HG03159 (cell line): ENCODE data around the gene WNT2B.
"Not testable (repeated sequence)": the region's sequence is repeated elsewhere in the genome, so short reads cannot be mapped to it uniquely, and the experiment has no call there.

Experiments used
- ATAC-seq: cut with Tn5 transposase; IDR thresholded peaks from one replicate; pipeline ENCODE4 v1.9.1; 2021; ENCODE audit warnings: mild to moderate bottlenecking, moderate library complexity; ENCODE audit not compliant: unreplicated experiment

WNT2B gene

DNA sequence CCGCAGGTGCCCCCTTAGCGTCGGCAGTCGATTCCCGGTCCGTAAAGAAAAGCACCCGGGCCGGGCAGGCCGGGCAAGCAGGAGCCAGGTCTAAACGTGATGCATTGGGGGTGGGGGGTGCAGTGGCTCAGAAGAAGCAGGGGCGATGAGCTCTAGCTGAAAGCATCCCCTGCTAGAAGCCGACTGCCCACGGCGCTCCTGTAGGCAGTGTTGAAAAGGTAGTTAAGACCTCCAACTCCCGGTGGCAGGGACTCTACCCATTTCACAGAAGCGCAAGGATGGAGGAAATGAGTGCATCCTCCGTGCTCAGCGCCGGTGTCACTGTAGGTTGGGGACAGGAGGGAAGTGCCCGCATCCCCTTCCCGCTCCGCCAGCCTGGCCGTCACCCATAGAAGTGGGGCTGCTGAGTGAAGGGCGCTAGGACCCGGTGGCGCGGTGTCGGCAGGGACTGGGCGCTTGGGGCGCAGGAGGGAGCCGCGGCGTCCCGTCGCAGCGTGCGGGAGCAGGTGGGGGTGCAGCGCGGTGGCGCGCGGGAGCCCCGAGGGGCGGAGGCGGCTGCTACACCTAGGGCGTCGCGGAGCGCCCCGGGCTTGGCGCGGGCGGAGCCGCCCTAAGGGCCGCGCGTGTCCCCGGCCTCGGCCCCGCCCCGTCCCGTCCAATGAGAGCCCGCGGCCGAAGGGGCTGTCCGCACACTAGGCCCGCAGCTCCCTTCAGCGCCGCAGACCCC lies at the start of gene WNT2B:
Gene WNT2B (plus strand): TSS at position 688 of the 727 bp plus-strand sequence. CDS start 298 bp downstream, outside the sequence.
- no peak for ATAC-seq

DNA sequence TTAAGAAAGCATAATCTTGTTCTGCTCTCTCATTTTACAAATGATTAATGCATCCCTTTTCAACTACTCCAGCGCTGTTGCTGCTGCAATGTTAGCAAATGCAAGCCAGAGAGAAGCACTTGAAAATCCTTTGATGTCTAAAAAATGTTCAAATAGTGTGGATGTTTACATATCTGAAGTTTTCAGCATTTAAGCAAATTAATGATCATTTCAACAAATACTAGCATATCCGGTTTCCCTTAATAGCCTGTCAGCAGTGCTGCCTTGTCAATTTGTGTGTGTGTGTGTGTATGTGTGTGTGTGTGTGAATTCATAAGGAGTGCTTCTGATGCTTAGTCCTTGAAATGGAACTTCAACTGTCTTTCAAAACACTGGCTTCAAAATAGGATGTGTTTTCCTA lies 48.1 kb upstream of the WNT2B start:
- ATAC-seq: no peak

DNA sequence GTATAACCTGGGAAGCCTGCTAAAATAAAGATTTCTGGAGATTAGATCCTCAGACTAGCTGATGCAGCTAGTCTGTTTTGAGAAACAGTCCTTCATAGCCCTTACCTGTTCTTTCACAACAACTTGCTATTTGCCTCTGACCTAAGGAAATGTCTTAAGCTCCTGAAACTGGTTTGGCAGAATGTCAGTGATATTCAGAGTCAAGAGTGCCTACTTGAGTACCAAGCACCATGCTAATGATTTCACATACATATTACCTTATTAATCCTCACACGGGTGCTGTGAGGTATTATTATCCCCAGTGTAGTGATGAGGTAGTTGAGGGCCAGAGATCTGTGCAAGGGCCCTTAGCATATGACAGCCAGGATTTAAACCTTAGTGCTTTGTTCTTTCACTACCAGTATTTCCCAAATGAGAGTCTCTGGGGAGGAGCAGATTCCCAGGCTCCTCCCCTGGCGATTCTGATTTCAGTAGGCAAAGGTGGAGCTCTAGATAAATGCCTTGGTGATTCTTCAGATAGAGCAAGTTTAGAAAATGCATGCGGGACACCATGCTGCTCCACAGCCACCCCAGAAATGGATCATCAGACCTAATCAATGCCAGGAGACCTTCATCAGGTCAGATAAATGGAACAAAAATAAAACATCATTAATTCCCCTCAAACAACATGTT lies 47.4 kb upstream of the WNT2B start:
- no peak for ATAC-seq

DNA sequence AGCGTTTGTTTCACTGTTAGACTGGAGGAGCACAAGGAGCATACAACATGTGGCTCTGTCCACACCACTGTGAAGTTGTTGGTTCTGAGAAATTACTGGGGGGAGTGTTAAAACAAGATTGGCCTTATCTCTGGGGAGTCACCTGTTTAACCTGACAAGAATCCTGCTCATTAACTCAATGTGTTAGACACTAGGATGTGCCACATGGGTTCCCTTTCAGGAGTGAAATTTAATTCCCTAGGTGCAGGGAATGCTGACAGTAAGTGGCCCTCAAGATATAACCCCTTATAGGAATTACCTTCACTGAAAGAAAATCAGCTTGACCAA lies 45.8 kb upstream of the WNT2B start:
- ATAC-seq: no peak

DNA sequence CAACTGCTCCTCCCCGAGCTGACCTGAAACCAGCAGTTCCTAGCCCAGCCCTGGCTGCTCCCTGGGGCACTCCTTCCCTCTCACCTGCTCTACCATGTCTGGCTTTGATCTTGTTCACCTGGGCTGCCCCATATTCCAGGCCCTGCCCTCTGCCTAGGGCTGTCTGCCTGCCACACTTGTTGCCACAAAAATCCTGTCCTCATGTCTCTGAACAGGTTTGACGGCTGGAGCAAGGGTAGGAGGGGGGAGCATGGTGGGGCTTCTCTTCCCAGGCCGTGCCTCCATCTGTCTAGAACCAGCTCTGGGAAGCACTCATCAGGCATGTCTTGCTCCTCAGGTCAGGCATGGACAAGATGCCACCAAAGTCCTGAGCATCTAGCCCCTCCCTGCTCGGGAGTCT lies 44.3 kb upstream of the WNT2B start:
- no peak for ATAC-seq

DNA sequence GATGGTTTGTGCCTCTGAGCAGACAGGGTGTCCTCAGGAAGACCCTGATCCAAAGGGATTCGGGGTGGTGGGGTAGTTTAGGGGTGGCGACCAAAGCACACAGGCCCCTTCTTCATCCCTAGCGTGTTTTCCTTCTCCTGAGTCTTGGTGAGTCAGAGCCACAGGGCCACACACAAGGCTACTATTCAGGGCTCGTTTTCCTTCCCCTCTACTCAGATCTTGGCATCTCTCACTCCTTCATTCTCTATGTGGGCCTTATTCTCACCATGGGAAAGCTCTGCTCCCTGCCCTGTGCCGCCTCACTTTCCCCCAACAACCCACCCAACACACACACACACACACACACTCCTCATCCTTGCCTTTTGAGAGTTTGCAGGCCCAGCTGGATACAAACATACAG lies 43.6 kb upstream of the WNT2B start:
- ATAC-seq: no peak

DNA sequence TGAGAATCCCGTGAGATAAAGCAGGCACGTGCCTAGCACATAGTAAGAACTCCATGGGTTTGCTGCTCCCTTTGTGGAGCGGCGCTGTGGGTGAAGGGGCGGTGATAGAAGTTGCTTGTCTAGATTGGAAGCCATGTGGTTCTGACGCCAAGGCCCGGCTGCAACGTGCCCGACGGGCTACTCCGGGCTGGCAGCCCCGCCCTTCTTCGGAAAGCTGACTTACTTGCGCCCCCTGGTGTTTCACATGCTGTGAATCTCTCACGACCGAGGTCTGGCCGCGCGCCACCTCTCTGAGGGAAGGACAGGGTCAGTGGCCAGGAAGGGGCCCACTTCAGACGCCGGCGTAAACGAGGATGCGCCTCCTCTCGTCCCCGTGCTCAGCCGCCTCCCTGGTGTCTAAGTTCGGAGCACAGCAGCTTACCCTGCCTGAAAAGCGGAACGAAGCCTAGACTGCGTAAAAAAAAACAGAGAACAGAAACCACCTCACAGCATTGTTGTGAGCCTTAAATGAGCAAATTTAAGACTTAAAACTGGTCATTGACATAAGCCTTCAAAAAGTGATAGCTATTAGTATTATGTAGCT lies 42.6 kb upstream of the WNT2B start:
- ATAC-seq: peak; percentile 93

DNA sequence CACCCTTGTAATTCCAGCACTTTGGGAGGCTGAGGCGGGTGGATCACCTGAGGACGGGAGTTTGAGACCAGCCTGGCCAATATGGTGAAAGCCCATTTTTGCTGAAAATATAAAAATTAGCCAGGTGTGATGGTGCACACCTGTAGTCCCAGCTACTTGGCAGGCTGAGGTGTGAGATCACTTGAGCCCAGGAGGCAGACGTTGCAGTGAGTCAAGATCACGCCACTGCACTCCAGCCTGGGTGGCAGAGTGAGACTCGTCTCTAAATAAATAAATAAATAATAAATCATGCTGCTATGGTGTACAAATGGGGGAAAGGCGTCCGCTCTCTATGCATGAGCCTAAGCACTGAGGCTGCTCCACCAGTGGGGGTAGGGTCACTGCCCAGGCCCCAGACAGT lies 38.4 kb upstream of the WNT2B start:
- ATAC-seq: not testable (repeated sequence)

DNA sequence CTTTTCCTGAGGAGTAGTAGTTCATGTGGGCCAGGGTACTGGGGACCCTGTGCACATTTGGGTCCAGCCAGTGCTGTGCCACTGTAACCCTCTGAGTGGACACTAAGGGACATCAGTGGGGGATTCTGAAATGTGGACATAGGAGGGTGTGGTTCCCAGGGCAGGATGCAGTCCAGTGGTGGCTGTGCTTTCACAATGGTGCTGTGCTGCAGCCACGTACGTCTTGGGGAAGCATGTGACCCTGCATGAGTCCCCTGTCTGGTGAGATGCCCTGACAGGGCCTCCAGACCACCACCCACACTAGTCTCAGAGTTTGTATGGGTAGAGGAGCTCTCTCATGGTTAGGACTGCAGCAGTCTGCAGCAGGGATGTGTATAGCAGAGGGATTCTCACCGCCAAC lies 37.8 kb upstream of the WNT2B start:
- ATAC-seq: no peak

DNA sequence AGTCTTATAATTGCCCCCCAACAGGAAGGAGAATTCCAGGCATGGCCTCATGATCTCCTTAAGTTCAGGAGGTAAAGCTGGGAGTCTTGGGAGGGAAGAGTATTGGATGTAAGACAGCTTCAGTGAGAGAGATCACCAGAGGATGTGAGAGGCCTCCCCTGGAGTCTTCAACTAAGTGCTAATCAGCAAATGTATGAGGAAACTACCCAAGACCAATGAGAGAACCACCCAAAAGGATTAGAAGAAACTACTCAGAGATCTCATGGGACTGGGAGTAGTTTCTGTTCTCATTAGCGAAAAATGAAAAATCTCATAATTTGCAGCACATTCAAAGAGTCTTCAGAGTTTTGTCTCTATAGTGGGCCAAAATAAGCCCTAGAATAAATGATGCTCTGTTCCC lies 36.6 kb upstream of the WNT2B start:
- ATAC-seq: no peak

DNA sequence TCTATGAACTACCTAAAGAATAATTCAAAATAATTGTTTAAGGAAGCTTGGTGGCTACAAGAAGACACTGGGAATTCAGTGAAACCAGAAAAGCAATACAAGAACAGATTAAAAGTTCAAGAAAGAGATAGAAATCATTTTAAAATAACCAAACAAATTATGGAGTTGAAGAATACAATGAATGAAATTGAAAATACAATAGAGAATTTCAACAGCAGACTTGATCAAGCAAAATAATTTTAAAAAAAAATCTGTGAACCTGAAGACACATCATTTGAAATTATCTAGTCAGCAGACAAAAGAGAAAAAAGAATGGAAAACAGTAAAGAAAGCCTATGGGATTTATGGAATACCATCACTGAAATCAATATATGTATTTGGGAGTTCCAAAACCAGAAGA lies 31.2 kb upstream of the WNT2B start:
- no peak for ATAC-seq

DNA sequence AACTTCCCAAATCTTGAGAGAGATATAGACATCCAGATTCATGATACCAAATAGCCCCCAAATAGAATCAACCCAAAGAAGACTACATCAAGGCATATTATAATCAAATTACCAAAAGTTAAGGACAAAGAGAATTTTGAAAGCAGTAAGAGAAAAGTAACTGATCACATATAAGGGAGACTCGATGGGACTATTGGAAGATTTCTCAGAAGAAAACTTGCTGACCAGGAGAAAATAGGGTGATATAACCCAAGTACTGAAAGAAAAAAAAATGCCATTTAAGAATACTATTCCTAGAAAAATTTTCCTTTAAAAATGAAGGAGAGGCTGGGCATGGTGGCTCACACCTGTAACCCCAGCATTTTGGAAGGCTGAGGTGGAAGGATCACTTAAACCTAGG lies 30.5 kb upstream of the WNT2B start:
- ATAC-seq: no peak

DNA sequence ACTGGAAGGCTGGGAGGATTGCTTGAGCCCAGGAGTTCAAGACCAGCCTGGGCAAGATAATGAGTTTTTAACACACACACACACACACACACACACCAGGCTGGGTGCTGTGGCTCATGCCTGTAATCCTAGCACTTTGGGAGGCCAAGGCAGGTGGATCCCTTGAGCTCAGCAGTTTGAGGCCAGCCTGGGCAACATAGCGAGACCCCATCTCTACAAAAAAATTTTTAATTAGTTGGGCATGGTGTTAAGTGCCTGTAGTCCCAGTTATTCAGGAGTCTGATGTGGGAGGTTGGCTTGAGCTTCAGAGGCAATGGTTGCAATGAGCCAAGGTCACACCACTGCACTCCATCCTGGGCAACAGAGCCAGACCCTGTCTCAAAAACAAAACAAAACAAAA lies 22.7 kb upstream of the WNT2B start:
- ATAC-seq: not testable (repeated sequence)

DNA sequence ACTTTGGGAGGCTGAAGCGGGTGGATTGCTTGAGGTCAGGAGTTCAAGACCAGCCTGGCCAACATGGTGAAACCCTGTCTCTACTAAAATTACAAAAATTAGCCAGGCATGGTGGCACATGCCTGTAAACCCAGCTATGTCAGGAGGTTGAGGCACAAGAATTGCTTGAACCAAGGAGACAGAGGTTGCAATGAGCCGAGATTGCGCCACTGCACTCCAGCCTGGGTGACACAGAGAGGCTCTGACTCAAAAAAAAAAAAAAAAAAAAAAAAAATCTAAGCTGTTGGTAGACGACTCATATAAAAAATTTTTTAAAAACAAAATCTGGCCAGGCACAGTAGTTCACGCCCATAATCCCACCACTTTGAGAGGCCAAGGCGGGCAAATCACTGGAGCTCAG lies 21.1 kb upstream of the WNT2B start:
- ATAC-seq: not testable (repeated sequence)

DNA sequence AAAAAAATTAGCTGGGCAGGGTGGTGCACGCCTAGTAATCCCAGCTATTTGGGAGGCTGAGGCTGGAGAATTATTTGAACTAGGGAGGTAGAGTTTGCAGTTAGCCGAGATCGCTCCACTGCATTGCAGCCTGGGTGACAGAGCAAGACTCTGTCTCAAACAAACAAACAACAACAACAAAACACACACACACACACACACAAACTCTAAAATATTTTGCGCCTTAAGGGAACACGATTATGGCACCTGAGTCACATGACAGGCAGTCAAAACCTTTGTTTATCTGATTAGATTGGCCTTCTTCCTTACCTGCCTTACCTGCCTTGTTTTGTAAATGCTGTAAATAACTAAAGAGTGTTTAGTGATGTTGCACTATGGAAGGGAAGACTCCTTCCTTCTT lies 20.6 kb upstream of the WNT2B start:
- no peak for ATAC-seq

DNA sequence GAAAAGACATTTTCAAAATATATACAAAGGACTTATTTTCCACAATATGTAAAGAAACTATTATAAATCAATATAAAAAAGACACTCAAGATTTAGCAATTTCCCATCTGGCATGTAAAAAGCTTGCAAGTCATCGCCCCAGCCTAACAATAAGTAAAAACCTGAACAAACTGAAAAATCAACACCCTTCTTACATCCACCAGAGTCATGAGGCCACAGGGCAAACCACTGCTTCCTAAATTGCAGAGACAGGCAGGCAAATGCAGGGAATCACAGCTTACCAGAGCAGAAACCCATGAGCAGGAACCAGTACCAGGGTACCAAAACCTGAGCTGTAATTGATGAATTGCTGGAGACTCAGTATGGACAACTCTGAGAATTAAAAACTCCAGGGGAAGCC lies 16.7 kb upstream of the WNT2B start:
- ATAC-seq: no peak

DNA sequence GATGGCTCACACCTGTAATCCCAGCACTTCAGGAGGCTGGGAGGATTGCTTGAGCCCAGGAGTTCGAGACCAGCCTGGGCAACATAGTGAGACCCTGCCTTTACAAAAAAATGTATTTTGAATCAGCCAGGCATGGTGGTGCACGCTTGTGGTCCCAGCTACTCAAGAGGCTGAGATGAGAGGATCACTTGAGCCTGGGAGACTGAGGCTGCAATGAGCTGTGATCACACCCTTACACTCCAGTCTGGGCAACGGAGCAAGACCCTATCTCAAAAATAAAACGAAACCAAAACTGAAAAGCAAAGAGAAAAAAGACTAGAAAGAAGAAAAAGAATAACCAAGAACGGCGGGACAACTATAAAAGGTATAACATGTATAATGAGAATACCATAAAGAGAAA lies 15.4 kb upstream of the WNT2B start:
- ATAC-seq: no peak

DNA sequence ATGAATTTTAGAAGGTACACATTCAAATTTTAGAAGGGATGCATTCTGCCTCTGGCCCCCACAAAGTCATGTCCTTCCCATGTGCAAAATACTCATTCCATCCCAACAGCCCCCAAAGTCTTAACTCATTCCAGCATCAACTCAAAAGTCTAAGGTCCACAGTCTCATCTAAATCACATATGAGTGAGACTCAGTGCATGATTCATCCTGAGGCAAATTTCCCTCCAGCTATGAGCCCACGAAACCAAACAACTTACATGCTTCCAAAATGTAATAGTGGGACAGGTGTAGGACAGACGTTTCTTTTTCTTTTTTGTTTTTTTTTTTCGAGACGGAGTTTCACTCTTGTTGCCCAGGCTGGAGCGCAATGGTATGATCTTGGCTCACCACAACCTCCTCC lies 12.5 kb upstream of the WNT2B start:
- no peak for ATAC-seq

DNA sequence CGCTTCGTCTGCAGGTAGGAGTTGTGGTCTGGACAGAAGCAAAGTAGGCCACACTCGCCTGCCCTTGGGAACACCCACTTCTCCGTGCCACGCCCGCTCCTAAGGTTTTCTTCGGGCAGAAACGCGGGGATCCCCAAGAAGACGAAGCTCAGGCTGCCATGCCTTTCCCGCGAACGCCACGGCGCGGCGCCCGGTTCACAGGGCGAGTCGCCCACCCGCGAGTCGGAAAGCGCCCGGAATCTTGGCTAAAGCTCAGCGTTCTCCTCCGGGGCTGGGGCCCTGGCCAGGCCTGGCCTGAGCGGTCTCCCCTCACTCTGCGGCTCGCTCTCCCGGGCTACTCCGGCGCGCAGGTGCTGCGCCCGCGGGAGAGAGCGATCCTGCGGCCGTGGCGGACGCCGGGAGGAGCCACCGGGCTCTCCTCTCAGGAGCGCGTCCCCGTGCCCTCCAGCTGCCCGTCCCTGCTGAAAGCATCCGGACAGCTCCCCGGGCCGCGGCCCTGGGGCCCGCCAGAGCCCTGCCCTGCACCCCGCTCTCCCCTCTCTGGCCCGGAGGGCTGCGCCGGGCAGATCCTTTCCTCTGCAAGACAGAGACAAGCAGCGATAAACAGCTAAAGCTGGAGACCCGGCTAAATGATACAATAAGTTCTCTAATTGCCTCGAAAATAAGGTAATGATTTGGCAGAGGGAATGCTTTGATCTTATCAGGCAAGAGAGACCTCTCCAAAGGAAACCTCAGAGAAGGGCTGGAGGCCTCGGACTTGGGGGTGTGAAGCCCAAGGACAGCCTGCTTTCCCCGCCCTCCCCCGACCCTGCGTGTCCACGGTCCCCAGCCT lies 6.7 kb upstream of the WNT2B start:
- no peak for ATAC-seq

DNA sequence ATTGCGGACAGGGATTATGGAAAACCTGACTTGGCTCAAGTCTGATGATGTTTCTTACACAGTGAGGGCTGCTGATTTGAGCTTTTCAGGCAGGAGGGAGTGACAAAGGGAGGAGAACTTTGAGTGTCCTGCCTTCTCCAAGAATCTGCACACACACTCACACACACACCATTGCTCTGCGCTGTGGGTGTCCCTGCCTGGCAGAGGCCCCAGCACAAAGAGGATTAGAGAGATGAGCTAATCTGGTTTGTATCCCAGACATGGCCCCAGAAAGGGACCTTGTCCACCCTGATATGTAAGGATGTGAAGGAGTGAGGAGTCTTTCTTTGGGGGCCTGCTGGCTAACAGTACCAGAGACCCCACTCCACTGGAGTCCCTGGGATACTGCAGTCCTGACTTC lies 5.9 kb upstream of the WNT2B start:
- ATAC-seq: no peak

DNA sequence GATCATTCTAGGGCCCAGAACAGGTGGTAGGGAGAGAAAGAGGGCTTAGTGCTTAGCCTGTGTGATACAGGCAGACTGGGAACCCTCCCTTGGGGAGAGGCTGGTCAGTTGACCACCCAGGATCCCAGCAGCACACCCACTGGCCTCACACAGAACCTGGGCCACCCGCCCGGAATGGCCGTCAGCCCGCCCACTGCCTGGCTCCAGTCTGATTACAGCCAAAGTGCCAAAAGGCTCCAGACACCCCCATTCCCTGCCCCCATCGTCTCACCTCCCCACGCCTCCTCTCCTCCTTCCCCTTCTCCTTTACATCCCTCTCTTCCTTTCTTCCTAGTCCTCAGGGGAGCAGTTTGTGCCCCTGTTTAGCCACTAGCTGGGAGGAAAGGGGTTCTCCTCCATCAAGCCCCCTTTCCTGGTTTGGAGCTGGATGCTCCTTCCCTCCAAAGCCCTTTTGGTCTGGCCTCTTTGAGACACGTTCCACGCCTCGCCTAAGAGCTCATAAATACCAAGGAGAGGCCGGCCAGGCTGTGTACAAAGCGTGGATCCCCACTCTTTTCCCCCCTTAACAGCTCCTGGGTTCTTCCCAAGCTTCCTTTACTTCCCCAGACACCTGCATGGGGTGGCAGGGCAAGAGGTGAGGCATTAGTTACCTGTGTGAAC lies 4.6 kb upstream of the WNT2B start:
- no peak for ATAC-seq
